ENCODE results near the gene PLXNA2.

The PLXNA2 gene

GRCh38 chr1:208009303-208009702 is 234.9 kb downstream of the PLXNA2 start:
- no peak for DNase-seq

- DNase-seq = no peak
Measured at GRCh38 chr1:208008534-208008933, 235.7 kb downstream of the PLXNA2 start.

- DNase-seq = no peak
Measured at GRCh38 chr1:208007938-208008342, 236.2 kb downstream of the PLXNA2 start.

GRCh38 chr1:208007319-208007937 is 236.8 kb downstream of the PLXNA2 start:
- DNase-seq = no peak

- no peak for DNase-seq
Measured at GRCh38 chr1:208006258-208006920, 237.8 kb downstream of the PLXNA2 start.

GRCh38 chr1:208004851-208005250 is 239.3 kb downstream of the PLXNA2 start:
- no peak for DNase-seq

- DNase-seq = no peak
Measured at GRCh38 chr1:208003241-208003640, 240.9 kb downstream of the PLXNA2 start.

- no peak for DNase-seq
Measured at GRCh38 chr1:208002672-208003071, 241.5 kb downstream of the PLXNA2 start.

GRCh38 chr1:208002078-208002477 is 242.1 kb downstream of the PLXNA2 start:
- no peak for DNase-seq

GRCh38 chr1:208000504-208000903 is 243.7 kb downstream of the PLXNA2 start:
- DNase-seq = no peak

- DNase-seq = no peak
Measured at GRCh38 chr1:207999972-208000371, 244.2 kb downstream of the PLXNA2 start.

- no peak for DNase-seq
Measured at GRCh38 chr1:207999274-207999915, 244.8 kb downstream of the PLXNA2 start.

GRCh38 chr1:207998691-207999090 is 245.5 kb downstream of the PLXNA2 start:
- DNase-seq = no peak

GRCh38 chr1:207997486-207998268 is 246.5 kb downstream of the PLXNA2 start:
- DNase-seq = peak in 1 of 2 donors; percentile 45

GRCh38 chr1:207996636-207997035 is 247.5 kb downstream of the PLXNA2 start:
- no peak for DNase-seq

GRCh38 chr1:207995576-207995975 is 248.6 kb downstream of the PLXNA2 start:
- no peak for DNase-seq

GRCh38 chr1:207993477-207994445 is 250.4 kb downstream of the PLXNA2 start:
- DNase-seq = no peak

- no peak for DNase-seq
Measured at GRCh38 chr1:207992677-207993236, 251.4 kb downstream of the PLXNA2 start.

- no peak for DNase-seq
Measured at GRCh38 chr1:207991583-207992026, 252.6 kb downstream of the PLXNA2 start.

GRCh38 chr1:207990876-207991582 is 253.2 kb downstream of the PLXNA2 start:
- no peak for DNase-seq

GRCh38 chr1:207990455-207990854 is 253.7 kb downstream of the PLXNA2 start:
- DNase-seq = no peak

Data from bone marrow (tissue), 2 donors.